ENCODE data around the gene TAT.

TAT gene

DNA sequence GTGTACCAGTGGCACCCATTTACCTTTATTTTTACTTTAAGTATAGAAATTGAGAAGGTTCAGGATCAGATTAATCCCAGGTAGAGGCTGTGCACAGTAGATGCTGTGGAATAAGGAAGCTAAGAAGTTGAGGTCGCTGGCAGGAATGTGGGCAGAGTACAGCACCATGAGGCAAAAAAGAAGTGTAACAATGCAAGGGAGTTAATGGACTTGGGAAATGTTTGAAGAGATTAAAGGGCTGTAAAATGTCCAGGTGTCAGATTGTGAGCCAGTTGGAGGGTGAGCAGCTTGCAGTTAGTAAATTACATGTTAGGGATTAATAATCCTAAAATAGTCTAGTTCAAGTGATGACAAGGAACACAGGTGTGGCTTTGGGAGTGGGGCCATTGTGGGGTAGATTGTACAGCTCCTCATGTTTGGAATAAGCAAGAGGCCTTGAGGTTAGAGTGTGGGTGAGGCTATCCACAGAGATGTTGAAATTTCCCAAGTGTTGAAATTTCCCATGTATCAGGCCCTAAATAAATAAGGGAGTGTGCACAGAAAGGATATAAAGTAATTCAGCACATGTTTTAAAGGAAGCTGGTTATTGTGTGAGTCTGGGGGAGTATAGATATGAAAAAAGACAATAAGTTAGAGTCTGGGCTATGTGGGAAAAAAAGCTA, 21.5 kb downstream of the TAT start:
- no peak for DNase-seq
- no peak overlapping the region for H3K4me3 ChIP-seq (ENCODE audit: low read depth, low read length)
- no peaks in the 10 kb centered on the region for H3K36me3 ChIP-seq (replicated peaks)
- no peak overlapping the region for H3K27ac ChIP-seq
- no peaks in the 10 kb centered on the region for H3K27me3 ChIP-seq (replicated peaks)
- TF ChIP-seq, protein P1, sequence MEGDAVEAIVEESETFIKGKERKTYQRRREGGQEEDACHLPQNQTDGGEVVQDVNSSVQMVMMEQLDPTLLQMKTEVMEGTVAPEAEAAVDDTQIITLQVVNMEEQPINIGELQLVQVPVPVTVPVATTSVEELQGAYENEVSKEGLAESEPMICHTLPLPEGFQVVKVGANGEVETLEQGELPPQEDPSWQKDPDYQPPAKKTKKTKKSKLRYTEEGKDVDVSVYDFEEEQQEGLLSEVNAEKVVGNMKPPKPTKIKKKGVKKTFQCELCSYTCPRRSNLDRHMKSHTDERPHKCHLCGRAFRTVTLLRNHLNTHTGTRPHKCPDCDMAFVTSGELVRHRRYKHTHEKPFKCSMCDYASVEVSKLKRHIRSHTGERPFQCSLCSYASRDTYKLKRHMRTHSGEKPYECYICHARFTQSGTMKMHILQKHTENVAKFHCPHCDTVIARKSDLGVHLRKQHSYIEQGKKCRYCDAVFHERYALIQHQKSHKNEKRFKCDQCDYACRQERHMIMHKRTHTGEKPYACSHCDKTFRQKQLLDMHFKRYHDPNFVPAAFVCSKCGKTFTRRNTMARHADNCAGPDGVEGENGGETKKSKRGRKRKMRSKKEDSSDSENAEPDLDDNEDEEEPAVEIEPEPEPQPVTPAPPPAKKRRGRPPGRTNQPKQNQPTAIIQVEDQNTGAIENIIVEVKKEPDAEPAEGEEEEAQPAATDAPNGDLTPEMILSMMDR (IDR thresholded peaks at IDR 0.05; ENCODE audit: low read depth, low read length, missing control alignments) = no peak
- in situ Hi-C loops (cut with HindIII; ENCODE audit: low pct_ligation_motif_present, low sequenced_read_pairs) = no loop called here

DNA sequence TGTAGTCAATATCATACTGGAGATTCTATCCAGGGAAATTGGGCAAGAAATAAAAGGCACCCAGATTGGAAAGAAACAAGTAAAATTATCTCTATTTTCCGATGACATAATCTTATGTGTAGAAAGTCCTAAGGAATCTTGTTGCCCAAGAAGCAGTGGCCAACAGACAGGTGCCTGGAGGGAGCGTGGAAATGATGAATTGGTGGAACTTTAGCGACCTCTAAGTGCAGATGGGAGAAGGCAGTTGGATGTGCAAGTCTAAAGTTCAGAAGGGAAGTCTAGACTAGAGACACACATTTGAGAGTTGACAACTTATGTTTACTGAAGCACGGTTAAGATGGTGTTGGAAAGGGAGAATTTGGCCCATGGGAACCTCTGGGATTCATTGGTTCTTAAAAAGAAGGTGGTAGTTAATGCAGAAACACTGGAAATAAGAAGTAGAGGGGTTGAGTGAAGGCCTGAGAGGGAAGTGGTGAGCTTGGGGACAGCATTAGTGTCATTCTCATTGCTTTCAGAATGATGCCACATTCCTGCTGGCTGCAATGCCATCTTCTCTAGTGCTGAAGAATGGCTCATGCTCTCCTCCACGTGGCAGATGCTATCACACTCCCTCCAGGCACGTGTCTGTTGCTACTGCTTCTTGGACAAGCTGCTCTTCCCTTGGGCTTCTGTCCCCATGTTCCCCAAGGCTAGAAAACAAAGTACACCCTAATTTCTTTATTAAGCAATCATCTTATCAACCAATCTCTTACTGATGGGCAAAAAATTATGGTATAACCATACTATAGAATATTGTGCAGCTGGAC, 24.0 kb downstream of the TAT start:
- TF ChIP-seq, protein P1 (IDR thresholded peaks at IDR 0.05; ENCODE audit: low read depth, low read length, missing control alignments) = no peak
- H3K27me3 ChIP-seq (replicated peaks) = no peaks in the 10 kb centered on the region
- H3K27ac ChIP-seq = no peak overlapping the region
- in situ Hi-C loops (cut with HindIII; ENCODE audit: low pct_ligation_motif_present, low sequenced_read_pairs) = no loop called here
- H3K36me3 ChIP-seq (replicated peaks) = no peaks in the 10 kb centered on the region
- no peak overlapping the region for H3K4me3 ChIP-seq (ENCODE audit: low read depth, low read length)
- DNase-seq = no peak

DNA sequence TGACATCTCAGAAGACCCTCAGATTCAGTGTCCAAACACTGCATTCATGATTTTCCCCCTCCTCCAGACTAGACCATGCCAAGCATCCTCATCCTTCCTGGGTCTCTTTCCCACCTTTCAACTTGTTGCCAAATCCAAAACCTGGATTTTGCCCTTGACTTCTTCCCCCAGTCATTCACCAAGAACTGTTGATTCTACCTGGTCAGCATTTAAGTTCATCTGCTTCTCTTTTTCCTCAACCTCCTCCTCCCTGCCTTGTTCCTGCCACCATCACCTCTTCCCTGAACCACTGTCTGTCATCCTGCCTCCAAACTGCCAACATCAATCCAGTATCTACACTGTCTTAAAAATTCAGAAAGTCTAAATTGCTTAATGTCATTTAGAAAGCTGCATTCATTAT, 29.7 kb downstream of the TAT start:
- DNase-seq = no peak
- H3K27me3 ChIP-seq (replicated peaks) = no peaks in the 10 kb centered on the region
- no peak overlapping the region for H3K4me3 ChIP-seq (ENCODE audit: low read depth, low read length)
- no peaks in the 10 kb centered on the region for H3K36me3 ChIP-seq (replicated peaks)
- TF ChIP-seq, protein P1 (IDR thresholded peaks at IDR 0.05; ENCODE audit: low read depth, low read length, missing control alignments) = no peak
- in situ Hi-C loops (cut with HindIII; ENCODE audit: low pct_ligation_motif_present, low sequenced_read_pairs) = no loop called here
- H3K27ac ChIP-seq = no peak overlapping the region

DNA sequence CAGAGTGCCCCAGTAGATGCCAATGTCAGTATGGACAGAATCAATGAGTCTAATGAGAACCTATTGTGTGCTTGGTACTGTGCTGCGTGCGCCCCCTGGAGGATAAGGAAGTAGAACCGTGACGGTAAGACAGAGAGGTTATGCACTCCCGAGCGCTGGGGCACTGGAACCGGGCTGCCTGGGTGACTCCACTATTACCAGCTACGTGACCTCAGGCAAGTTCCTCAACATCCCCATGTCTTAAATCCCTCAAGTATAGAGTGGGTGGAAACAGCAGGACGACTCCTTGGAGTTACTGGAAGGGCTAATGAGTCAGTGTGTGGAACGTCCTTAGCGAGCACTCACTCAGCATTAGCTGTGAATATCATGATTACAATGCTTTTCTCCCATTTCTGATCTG, 34.5 kb downstream of the TAT start:
- in situ Hi-C loops (cut with HindIII; ENCODE audit: low pct_ligation_motif_present, low sequenced_read_pairs) = no loop called here
- DNase-seq = peak; percentile 28
- TF ChIP-seq, protein P1 (IDR thresholded peaks at IDR 0.05; ENCODE audit: low read depth, low read length, missing control alignments) = peak; percentile 69

DNA sequence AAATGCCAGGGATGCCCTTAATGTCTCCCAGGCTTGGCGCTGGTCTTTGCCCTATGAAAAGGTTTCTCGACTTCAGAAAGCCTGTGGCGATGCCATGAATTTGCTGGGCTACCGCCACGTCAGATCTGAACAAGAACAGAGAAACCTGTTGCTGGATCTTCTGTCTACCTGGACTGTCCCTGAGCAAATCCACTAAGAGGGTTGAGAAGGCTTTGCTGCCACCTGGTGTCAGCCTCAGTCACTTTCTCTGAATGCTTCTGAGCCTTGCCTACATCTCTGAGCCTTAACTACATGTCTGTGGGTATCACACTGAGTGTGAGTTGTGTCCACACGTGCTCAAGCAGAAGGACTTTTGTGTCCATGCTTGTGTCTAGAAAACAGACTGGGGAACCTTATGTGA, 39.2 kb downstream of the TAT start:
- Histone ChIP-seq H3K27me3 (replicated peaks) (no peaks in the 10 kb centered on the region), H3K27ac (no peak overlapping the region), H3K36me3 (replicated peaks) (no peaks in the 10 kb centered on the region), H3K4me3 (ENCODE audit: low read depth, low read length) (no peak overlapping the region)
- TF ChIP-seq, protein P1 (IDR thresholded peaks at IDR 0.05; ENCODE audit: low read depth, low read length, missing control alignments) = peak; percentile 80
- in situ Hi-C loops (cut with HindIII; ENCODE audit: low pct_ligation_motif_present, low sequenced_read_pairs) = no loop called here
- peak; percentile 38 for DNase-seq

More for the DNA sequence above, 34.5 kb downstream of the TAT start:
- Histone ChIP-seq H3K27ac (no peak overlapping the region), H3K36me3 (replicated peaks) (no peaks in the 10 kb centered on the region), H3K4me3 (ENCODE audit: low read depth, low read length) (no peak overlapping the region), H3K27me3 (replicated peaks) (no peaks in the 10 kb centered on the region)

Data from brain microvascular endothelial cell (primary cell).